ENCODE data around the gene MSI2. TPM values are rescaled to one million over a fixed set of nuclear protein-coding genes. Genes with fewer than 3 reads are reported as not detected.

MSI2 gene
- total RNA-seq, 1 donor from 2014 or later, result 44.6 TPM

DNA sequence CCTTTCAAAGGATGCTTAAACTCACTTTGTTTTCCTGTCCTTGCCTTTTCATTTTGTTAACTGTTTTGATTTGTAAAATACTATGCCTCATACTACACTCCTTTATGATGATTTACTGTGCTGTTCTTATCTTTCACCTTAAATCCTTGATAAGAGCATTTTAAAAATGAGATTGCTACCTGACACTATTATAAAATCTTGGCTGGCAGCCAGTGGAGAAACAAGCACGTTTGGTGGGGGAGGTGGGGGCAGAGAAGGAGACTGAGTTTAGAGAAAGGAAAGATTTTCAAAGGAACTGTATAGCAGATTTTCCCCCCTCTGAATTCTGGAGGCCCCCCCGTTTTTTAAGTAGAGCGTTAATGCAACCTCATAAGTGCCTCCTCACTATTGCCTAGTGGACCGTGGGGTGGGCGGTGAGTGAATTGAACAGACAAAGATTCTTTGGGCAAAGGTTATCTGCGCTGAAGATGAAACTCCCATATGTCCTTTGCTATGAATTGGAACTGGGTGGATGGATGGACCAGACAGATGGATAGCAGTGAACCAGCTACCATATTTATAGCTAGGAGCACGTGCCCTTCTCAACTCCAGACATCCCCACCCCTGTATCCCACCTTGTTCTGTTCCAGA, 288.6 kb downstream of the MSI2 start:
- no peak for DNase-seq

GRCh38 chr17:57545731-57546342, 289.5 kb downstream of the MSI2 start:
- DNase-seq, result no peak

DNA sequence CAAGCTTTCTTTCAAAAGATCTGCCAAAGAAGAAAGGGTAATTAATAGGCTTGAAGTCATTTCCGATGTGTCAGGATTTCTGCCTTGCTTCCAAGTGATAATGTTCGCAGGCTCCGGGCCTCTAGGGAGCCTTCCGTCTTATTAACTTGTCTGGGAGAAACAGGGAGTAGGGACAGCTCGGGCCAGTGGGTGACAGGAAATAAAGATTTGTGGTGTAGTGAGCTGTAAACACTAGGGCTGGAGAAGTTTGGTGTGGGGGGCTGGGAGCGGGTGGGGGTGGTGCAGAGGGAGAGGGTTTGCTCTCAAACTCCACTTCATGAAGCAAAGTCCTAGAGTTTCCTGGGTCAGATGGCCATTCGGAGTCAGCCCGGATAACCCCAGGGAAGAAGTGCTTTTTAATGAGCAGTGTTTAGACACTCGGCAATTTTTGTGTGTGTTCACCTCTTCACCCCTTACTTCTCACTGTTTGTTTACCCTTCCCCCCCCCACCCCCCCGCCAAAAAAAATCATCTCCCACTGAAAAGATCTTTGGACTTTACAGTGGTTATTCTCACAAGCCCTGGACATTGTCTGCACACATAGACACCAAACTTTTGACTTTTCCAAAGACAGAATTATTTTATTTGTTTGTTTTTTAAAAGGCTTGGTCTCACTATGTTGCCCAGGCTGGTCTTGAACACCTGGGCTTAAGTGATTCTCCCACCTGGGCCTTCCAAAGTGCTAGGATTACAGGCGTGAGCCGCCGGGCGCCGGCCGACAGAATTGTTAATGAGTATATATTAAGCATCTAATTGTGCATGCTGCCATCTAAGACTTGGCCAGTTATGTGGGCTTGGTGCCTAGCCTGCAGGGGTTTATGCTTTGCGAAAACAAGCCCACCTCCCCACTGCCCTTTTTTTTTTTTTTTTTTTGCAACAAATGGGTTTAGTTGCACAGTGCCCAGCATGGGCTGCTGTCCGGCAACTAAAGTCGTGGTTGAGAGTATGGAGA, 292.4 kb downstream of the MSI2 start:
- no peak for DNase-seq

DNA sequence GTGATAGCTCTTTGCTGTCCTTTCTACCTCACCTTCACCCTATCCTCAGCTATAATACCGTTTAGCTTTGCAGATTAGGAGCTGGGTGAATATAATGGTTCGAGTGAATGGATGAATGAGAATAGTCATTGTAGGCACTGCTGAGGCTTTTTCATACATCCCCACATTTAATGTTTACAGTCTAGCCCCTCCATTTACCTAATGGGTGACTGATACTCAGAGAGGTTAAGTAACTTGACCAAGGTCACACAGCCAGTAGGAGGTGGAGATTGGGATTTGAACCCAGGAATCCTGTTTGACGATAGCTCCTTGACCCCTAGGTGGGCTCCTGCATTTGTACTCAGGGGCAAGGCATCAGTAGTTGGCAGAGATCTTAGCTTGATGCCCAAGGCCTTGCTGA, 293.1 kb downstream of the MSI2 start:
- DNase-seq, result no peak

GRCh38 chr17:57550016-57550415, 293.7 kb downstream of the MSI2 start:
- no peak for DNase-seq

- DNase-seq, result no peak
Measured at GRCh38 chr17:57550668-57551315, 294.5 kb downstream of the MSI2 start.

DNA sequence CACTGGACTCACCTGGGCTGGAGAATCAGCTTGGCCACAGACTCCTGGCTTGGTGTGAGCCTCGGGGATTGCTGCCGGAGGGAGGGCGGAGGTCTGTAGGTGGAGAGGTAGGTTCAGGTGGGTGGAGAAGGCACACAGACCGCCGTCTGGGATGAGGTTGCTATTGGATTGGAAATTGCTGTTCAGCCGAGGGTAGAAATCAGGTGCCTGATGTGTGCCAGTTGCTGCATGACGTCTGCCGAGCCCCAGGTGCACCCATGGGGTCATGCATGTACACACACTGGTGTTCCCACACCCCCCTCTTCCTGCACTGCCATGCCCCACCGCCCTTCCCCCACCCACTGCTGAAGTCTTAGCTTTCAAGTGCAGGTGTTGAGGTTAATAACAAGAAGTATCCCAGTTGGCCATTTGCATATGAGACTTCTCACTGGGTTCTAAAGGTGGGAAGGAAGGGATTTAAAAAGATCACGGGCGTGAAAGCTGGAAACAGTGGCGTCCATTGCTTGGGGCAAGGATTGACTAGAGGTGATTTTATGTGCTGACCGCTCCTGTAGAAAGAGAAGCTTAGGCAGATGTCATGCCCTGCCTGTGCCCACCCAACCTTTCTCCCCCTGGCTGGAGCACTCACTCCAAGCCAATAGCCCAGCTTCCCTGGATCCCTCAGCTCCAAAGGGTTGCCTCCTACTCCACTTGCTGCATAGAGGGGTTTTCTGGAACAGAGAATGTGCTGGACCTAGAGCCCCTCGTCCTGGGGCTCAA, 295.2 kb downstream of the MSI2 start:
- no peak for DNase-seq

GRCh38 chr17:57552114-57552624, 295.8 kb downstream of the MSI2 start:
- no peak for DNase-seq

DNA sequence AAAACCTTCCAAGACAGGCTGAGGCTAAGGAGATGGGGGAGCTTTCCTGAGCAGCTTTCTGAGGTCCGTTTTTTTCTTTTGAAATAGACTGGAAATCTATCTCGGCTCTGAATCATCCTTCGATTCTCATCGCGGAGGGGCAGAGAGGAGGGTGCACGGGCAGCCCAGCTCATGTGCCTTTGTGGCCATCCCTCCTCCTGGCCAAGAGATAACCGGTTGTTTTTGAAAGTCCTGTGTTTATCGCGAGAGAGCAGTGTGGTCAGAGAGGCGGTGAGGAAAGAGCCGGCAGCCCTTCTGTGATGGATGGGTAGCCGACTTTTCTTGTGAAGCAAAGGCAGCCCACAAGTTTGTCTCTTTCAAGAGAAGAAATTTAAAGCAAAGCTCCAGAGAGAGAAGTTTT, 297.2 kb downstream of the MSI2 start:
- DNase-seq, result no peak

DNA sequence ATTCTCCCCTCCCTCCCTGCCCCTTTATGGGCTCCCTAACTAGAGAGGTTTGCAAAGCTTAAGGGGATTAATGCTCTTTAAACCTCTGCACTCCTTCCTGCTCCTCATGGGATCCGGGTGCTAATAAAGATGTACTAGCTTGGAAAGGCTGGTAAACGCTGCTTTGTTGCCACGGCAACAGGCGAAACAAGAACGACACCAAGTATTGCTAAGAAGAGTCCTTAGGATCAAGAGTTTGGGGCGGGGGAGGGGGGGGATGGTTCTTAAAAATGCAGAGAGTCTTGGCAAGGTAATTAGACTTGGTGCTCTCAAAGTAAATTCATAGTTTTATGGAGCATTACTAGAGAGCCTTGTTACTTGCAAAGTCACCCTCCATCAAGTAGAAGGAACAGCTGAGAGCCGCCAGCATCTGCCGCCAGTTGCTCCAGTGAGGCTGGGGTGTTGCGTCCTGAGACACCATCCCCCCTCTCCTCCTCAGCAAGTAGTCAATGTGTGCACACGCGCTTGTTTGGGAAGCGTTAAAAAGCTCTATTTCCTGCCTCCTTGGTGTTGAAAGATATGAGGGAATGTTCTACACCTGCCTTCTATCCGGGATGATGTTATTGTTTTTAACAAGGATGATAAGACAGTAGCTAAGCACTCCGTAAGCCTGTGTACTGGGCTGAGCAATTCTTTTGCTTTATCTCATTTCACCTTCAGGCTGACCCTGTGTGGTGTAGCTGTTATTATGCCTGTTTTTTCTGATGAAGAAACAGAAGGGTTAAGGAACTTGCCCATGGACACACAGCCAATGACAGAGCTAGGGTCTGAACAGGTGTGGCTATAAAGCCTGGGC, 297.9 kb downstream of the MSI2 start:
- DNase-seq, result no peak

DNA sequence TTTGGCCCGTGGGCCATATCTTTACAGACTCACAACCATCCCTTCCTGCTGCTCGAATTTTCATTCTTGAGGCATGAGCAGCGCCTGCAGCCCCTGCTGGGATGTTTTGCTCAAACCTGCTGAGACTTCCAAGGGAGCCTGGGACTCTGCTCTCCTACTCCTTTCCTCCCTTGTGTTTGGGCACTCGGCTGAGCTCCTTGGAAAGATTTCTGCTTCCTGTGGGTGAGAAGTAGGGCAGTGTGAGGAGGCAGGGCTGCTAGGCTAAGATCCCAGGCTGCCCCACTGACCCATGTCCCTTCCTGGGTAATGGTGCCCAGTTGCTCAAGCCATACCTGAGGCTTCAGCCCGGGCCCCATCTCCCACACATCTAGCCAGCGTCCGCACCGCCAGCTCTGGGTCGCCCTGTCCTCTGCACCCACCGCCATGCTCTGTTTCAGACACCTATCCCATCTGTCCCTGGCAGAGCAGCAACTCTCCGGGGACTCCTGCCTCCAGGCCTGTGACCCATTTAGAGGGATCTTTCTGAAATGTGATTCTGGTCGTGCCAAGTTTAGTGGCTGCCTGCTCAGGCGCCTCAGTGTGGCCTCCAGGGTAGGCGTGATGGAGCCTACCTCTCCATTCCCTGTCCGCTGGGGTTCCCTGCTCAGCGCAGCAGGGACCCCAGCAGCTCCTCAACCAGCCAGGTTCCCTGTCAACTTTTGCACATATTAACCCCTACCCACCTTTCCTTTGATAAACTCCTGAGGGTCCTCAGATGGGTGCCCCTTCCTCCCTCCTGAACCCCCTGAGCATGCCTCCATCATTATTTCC, 298.7 kb downstream of the MSI2 start:
- DNase-seq, result no peak

GRCh38 chr17:57555636-57556175, 299.4 kb downstream of the MSI2 start:
- no peak for DNase-seq

- no peak for DNase-seq
Measured at GRCh38 chr17:57556320-57556719, 300.0 kb downstream of the MSI2 start.

- no peak for DNase-seq
Measured at GRCh38 chr17:57556977-57557376, 300.7 kb downstream of the MSI2 start.

DNA sequence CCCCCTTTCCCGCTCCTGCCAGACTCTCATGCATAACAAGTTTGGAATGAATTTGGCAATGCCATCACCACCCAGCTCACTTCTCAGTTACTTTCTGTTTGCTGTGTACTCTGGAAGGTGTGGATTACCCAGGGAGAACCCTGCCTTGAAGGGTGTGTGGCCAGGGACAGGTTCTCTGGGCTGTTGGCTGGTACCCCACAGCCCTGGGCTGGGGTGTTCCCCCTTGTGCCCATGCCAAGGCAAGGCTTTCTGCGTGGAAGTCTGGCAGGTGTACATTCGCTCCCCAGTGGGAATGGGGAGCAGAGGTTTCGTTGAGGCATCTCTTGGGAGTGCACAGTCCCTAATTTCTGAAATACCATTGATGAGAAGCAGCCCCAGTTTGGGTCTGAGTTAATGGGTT, 301.1 kb downstream of the MSI2 start:
- no peak for DNase-seq

GRCh38 chr17:57557834-57558681, 301.7 kb downstream of the MSI2 start:
- DNase-seq, result no peak

GRCh38 chr17:57559226-57559625, 302.9 kb downstream of the MSI2 start:
- no peak for DNase-seq

DNA sequence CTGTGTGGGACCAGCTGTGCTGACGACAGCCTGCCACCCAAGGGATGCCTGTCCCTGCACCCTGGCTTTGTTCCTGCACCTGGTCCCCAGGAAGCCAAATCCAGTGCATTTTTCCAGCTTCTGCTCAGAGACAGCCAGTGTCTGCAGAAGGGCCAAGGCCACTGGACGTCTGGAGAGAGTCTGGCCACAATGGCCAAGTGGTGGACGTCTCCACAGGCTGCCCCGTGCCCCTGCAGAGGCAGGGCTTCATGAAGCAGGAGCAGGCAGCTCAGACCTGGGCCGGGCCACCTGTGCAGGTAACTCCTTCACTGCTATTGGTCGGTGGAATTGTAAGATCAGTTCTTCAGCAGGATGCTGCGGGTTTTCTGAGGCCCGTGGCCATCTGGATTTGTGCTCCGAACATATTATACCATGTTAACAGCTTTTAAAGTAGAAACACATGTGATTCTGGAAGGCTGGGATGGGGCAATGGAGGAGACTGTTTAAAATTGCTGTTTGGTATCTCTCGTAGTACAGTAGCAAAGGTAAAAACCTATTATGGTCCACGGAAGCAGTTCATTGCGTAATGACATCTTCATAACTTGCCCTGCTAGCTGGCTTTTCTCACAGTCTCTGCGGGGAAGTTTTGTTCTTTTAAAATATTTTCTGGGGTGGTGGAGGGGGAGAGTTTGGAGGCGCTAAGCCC, 303.5 kb downstream of the MSI2 start:
- no peak for DNase-seq
